ENCODE measurements around the gene RPH3AL.

The RPH3AL gene

DNA sequence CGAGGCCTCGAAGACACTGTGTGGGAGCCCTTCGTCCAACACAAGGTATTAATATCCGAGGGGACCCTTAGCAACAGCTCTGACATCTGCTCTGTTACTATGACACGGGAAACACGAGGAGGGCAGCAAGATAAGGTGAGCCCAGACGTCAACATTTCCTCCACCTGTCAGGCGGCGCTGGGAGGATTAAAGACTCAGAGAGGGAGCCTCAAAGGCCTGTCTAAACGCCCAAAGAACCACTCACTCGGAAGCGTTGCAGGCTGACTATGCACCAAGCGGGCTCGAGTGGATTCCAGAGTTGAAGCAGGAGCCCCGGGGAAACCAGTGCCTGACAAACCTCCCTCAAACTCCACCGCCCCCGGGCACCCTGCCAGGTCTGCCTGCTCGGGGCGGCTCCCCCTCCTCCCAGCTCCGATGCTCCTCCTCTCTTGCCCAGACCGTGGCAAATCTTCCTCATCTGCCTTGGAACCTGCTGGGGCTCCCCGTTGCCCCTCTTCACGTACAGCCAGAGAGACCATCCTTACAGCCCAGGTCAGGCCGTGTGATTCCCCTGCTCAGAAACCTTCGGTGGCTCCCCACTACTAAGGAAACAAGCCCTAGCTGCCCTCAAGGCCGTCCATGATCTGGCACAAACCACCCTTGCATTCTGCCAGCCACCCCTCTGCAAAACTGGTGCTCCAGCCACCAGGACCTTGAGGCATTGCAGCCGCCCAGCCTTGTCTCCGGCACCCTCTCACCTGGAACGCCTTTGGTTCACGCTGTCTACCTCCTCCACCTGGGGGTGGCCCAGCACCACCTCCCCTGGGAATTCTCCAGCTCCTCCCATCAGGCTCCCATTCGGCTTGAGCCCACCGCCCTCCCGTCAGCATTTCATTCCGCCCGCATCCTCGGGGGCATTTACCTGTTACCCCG is 16.2 kb downstream of the RPH3AL start:
- DNase-seq = peak; percentile 25

DNA sequence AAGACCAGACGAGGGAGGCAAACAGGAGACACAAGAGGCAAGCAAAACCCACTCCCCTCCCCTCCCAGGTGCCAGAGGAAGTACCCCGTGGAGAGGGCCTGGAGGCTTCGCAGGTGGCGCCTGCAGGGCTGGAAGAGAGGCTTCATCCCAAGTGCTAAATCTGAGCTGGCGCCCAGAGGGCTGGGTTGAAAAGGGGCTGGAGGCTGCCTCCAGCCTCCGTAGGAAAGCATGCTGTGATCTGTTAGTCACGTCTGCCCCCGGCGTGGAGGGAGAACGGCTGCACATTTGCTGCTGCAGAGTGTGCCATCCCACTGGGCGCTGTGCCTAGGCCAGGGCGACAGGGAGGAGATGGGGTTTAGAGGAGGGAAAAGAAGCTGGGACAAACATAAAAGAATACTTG is 16.9 kb downstream of the RPH3AL start:
- no peak for DNase-seq

DNA sequence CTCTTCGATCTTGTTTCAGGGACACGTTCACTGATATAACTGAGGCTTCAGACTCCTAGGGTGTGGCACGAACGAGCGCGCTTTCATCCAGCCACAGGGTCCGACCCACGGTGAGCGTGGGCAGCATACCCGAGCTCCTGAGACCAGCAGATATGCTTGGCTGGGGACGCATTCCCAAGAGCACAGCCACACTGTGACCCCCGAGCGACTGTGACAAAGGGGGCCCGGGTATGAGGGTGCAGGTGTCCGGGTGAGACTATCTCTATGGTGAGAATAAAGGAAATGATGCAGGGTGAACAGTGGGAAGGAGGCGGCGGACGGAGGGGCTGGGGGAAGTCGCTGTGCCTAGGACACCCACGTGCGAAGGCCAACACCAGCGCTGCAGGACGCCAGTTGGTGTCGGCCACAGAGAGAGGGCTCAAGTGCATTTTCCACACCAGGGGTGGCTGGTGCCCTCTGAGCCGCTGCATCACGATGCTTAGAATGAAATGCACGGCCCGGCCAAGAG is 17.6 kb downstream of the RPH3AL start:
- no peak for DNase-seq

DNA sequence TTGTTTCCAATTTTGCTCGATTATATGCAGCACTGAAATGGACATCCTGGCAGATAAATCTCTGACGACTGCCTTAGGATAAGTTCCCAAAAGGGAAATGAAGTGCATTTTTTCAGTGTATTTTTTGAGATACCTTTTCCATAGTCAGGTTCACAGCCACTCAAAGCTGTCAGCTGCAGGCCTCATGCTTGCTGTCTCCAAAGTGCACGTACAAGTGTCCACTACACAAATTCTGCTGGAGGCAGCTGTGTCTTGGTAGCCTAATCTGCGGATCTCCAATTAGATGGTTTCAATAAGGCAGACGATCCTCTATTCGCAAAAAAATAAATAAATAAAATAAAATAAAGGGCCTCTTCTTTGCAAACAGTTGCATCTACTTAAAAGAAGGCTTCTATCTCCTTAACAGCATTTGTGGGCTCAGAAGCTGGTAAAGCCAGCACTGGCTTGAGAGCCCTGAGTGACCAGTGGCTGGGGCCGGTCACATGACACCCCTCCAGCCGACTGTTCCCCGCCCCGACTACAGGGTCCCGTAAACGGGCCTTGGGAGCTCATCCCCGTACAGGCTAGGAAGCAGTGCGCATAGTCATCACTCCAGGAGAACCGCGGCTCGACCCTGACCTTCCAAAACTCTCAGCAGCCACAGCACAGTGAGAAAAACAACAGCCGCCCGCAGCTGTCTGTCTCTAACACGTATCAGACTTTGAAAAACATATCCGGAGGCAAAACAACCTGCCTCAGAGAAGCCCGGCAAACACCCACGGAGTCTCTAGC is 18.8 kb downstream of the RPH3AL start:
- DNase-seq = peak; percentile 15

DNA sequence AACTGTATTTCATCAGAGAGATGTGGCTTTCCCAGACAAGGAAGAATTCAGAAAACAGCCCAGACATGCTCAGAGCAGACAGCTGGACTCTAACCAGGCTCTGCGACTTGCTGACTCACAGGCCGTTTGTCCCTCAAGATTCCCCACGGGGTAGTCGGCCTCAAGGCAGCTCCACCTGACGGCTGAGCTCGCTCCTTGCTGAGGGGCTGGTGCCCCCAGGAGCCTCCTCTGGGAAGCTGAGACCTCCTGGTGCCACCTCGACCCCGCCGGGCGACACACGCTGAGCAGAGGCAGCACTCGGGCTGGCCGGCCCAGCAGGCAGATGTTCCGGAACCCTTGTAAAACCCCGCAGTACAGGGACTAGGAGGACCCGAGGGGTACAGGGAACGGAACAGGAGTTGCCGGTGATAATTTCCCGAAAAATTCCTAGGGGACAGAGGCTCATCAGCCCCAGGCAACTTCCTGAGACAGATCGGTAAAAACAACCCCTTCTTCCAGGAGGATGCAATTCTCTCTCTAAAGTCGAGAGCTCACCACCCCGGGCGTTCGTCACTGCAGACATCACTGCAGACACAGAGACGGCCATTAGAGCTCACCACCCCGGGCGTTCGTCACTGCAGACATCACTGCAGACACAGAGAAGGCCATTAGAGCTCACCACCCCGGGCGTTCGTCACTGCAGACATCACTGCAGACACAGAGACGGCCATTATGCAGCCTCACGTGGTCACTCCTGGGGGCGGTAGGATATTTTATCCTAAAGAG is 19.9 kb downstream of the RPH3AL start:
- DNase-seq = peak; percentile 75

DNA sequence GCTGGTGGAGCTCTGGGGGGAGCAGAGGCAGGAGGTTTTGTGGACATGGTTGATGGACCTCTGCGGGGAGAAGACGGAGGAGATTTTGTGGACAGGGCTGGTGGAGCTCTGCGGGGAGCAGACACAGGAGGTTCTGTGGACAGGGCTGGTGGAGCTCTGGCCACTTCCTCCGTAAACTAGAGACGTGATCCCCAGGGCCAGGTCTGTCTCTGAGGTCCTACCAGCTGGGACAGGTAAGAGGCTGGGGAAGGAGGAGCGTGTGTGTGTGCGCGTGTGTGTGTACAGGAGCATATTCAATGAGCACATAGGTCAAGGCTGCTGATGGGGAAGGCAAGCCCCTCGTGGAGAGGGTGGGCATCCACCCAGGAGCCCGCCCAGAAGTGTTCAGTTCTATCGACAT is 20.6 kb downstream of the RPH3AL start:
- DNase-seq = no peak

DNA sequence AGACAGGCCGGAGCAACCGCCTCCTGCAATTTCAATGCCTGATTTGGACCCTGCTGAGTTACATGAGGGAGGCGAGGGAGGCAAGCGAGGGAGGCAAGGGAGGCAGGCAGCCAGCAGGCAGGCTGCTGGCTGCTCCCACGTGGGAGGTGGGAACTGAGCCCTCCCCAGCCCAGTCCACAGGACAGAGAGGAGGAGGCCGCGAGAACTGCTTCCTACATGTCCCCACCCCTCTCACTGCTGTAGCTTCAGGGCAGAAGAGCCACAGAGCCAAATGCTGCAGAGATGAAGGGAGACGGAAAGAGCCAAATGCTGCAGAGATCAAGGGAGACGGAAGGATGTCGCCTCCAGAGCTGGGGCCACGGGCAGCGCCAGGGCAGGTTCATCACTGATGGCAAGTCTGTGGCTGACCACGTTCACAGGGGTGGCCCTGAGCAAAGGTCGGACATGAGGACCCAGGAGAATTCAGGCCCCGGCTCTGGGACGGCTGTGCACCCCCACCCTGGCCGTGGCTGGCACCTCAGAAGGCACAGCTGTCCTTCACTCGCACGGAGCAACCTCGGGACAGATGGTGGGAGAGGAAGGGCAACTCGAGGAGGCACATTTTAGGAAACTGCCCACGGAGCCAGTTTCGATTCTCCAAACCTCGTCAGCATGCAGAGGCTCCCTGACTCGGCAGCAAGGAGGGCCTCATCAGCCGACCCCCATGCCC is 21.5 kb downstream of the RPH3AL start:
- DNase-seq = no peak

DNA sequence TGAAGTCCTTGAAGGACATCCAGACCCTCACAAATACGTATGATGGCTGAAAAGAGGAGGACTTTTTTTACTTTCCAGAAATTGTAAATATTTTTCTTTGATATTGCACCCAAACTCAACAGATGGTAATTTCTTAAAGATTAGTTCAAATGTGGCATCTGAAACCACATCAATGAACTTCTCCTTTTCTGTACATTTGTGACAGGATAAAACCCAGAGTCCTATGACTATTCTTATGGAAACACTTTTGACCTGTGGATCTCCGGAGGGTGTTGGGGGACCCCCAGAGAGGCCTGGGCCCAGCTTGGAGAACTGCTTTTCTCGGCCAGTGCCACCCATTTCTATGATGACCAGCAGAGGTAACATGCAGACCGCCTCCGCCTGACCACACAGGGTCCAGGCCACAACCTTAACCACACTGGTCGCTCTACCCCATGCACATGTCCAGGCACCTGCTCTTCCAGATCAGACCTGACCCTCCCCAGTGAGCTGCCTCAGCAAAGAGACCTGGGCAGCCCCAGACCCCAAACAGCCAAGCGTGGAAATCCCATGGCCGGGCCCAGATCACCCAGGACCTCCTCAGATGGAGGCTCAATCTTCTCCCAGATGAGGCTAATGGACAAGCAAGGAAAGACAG is 22.7 kb downstream of the RPH3AL start:
- no peak for DNase-seq

DNA sequence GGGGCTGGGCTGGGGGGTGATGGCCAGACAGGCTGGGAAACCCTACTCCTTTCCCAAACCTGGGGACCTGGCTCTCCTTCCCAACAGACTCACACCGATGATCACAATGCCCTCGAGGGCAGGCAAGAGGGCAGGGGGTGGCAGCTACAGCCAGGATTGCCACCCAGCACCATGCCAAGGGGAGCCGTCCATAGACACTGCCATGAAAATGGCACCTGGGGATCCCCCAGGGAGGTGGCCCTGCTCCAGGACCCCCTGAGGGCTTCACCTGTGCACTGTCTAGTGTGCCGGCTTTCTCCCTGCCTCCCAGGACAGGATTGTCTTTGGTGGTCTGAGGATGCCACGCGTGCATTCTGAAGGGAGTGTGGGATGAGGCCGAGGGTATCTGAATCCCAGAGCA is 24.6 kb downstream of the RPH3AL start:
- DNase-seq = no peak

DNA sequence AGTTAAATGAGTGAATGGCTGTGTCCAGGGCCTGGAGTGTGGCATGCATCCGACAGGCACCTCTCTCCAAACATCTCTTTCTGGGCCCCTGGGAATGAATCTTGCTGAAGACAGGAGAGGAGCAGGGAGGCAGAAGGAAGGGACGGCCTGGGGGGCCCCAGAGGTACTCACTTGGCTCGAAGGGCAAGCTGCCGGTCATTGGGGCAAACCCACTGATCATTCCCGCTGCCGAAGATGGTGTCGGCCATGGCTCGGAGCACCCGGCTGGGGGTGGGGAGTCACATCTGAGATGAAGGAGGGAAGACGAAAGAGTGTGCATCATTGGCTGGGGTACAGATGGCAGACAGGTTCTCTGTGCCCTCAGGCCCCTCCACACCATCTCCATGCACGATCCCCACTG is 25.3 kb downstream of the RPH3AL start:
- DNase-seq = no peak

DNA sequence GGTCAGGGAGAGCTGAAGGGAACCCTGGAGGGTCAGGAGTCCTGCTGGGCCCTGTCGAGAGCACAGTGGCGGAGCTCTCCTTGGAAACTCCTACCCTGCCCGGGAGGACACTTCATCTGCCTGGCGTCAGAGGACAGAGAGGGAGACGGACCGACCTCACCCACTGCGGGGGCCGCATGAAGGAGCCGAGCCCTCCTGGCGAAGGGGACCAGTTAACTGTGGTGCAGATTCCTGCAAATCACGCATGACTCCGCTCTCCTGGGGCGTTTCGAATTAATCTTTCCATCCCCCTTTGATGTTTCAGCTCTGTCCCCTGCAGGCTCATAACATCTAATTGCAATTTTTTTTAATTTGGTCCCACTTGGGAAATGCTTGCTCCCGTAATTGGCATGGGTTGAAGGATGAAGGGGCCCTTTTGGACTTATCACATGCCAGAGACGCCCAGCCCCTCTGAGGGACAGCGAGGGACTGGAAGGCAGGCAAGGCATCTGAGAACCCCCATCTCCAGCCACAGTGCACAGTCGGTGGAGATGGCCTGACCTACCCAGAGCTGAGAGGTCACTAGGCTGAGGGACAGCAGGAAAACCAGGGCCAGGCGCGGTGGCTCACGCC is 26.5 kb downstream of the RPH3AL start:
- no peak for DNase-seq

DNA sequence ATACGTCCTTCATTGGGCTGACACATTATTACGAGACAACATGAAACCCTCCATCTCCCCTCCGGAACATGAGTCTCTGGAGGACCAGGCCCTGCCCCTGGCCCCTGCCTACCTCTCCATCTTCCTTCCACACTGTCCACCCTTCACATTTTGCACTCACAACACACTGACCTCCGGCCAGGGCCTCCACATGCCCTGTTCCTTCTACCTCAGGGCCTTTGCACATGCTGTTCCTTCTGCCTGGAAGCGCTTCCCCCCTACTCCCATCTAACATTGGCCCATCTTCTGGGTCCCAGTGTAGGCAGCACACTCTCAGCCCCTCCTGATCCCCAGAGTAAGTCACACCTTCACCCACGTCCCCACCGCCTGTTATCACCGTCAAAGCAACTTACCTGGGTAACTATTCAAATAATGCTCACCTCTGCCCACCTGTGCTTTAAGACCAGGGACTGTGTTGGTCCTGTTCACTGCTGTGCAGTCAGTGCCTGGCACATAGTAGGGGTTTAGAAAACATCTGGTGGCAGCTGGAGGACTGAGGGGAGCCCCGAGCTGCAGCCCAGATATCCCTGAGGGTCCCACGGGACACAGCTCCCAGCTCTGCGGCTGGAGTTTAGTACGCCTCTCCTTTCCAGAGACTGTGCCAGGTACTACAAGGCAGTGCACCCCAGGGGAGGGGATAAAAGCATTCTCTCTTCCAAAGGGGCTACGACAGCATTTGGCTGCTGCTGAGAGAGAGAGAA is 27.2 kb downstream of the RPH3AL start:
- DNase-seq = no peak

DNA sequence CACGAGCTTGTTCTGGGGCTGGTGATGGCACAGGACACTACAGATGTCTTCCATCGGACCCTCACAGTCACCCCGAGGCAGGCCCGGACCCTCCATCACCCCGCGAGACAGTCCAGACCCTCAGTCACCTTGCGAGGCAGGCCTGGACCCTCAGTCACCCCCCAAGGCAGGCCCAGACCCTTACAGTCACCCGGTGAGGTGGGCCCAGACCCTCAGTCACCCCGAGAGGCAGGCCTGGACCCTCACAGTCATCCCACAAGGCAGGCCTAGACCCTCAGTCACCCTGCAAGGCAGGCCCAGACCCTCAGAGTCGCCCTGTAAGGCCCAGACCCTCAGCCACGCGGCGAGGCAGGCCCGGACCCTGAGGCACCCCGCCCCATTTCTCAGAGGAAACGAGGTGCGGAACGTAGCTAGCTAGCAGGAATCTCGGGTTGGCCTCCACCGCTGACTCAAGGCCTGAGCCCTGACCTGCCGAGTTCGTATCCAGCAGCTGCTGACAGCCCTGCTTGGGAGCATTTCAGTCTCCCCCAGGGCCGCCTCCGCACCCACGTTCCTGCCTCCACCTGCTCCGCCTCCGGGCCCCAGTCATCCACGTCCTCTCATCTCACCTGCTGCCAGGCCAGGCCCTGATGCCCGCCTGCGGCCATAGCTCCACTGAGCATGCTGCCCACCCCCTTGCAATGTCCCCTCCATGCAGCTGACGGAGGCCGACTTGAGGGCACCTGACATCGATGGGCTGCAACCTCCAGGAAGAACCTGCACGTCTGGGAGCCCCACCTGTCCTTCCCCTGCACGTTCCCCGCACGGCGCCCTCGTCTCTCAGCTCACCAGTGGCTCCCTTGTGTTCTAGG is 28.7 kb downstream of the RPH3AL start:
- DNase-seq = no peak

DNA sequence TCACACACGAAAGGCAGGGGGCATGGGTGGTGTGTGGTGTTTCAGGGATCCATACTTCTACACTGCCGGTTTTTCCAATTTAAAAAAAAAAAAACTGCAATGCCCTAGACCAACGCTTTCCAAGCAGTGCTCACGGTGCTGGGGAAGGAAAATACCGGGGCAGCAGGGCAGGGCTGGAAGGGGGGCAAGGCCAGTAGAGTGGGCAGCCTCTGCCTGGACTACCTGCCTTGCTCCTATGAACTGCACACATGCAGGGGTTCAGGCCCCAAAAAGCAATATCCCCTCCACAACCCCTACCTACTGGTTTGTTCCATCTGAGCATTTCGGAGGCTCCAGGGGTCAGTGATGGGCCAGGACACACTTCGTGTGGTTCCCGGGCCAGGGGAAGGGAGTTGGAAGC is 29.4 kb downstream of the RPH3AL start:
- DNase-seq = no peak

DNA sequence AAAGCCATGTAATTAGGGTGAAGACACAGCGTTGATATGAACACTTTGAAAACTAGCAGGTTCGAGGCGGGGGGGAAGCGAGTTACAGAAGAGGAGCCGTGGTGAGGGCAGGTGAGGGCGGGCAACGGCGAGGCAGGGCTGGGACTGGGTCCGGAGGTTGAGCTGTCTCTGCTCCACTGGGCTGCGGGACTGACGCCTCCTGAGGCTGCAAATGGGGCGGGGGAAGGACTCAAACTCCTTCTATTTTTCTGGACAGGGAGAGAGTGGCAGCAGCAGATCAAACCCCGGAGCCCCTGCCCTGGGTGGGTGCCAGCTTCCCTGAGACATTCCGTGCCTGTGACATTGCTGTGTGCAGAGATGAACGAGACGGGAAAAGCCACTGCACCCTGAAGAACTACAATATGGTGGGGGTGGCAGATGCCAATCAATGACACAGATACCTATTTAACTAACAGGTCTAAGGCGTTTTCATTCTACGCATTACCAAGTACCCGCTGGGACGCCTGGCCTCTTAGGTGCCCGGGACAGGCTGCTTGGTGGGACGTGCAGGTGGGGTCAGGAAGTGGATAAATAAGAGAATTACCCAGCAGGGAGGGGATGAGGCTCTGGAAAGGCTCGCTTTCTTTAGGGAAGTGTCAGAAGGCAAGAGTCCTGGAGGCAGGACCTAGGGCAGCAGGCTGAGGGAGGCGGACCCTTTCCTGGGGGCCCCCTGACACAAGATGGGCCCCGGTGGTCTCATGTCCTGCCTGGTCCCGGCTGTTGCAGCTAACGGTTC is 30.4 kb downstream of the RPH3AL start:
- no peak for DNase-seq

DNA sequence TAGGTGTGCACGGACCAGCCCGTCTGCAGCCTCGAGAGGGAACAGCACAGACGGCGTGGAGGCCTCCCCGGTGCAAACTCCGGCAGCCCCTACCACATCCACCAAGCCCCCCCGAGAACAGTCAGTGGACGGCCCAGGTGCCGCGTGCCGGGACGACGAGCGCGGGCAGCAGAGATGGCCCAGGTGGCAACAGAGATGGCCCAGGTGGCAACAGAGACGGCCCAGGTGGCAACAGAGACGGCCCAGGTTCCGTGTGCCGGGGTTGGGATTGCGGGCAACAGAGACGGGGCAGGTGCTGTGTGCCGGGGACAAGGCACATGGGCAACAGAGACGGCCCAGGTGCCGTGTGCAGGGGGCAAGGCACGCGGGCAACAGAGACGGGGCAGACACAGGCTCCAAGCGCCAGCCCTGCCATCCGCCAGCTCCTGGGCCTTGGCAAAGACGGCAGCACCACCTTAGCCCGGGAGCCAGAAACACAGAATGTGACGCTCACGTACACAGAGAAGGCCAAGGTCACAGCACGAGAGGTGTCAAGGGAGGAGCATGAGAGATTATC is 31.1 kb downstream of the RPH3AL start:
- no peak for DNase-seq

DNA sequence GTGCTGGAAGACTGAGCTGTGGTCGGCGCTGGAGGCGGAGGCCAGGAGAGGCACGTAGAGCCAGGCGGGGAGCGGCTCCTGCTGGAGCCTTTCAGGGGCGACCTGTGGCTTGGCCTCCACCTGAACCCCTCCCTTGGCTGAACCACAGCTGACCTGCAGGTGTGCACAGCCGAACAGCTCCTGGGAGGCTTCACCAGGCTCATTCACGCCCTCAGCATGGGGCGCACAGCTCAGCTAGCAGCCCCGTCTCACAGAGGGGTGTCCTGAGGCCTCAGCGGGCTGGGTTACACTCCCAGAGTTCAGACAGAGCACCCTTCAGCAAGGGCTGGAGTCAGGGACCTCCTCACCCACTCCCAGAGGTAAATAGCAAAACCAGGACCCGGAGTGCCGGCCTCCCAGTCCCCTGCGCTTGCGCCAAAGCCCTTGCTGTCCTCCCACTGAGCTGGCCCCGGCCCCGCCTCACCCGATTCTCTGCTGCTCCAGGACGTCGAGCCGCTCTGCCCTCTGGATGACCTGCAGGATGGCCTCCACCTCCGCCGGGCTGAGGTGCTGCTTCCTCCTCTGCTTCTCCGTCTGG is 31.7 kb downstream of the RPH3AL start:
- no peak for DNase-seq

DNA sequence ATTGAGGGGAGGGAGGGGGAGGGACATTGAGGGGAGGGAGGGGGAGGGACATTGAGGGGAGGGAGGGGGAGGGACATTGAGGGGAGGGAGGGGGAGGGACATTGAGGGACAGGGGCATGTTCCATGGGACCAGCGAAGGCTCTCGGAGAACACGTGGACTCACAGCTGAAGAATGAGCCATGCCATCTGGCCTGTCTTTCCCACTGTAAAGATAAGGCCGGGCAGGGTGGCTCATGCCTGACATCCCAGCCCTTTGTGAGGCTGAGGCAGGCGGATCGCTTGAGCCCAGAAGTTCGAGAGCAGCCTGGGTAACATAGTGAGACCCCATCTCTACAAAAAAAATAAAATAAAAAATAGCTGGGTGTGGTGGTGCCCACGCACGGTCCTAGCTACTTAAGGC is 32.5 kb downstream of the RPH3AL start:
- DNase-seq = no peak

All from fibroblast of skin of abdomen (primary cell).